M059J (cell line): ENCODE measurements around the gene SULT2A1. TPM values are rescaled to one million over a fixed set of nuclear protein-coding genes. Genes with fewer than 3 reads are reported as not detected.
"Not testable (repeated sequence)": the region's sequence is repeated elsewhere in the genome, so short reads cannot be mapped to it uniquely, and the experiment has no call there.

Source experiments
- DNase-seq: peaks from one replicate; pipeline ENCODE4 v3.0.0-alpha.2; 2012; ENCODE audit warnings: low read depth
- total RNA-seq: library from RNA; depleted of rRNA; stranded (reverse); fragments of >200 nt; shearing (Covaris generic); gene quantifications from 2 replicates; pipeline ENCODE4 v1.2.3, GENCODE V29; 2014; rRNA removed

The SULT2A1 gene
- total RNA-seq, 1 experiment from 2014 or later: not detected

DNA sequence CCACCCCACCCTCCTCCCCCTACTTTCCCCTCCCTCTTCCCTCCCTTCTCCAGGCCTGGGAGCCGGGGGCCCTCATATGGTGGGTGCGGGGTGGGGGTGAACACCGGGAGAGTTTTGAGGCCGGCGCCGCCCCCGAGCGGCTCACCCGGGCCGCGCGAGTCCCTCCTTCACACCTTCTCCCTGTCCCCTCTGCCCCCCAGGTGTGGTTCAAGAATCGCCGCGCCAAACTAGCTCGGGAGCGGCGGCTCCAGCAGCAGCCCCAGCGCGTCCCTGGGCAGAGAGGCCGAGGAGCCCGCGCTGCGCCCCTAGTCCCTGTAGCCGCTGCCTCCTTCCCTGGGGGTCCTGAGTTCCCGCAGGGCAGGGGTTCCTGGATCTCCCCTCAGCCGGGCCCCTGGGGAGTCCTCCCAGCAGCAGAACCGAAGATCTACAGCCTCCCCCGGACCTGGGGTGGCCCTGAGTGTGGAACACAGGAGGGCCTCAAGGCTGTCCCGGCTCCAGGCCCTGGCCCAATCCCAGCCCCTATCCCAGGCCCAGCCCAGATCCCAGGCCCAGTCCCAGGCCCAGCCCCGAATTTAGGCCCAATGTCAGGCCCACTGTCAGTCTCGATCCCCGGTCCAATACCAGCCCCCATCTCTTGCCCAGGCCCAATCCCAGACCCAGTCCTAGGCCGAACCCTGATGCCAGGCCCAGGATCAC, 25.4 kb downstream of the SULT2A1 start:
- DNase-seq: no peak

DNA sequence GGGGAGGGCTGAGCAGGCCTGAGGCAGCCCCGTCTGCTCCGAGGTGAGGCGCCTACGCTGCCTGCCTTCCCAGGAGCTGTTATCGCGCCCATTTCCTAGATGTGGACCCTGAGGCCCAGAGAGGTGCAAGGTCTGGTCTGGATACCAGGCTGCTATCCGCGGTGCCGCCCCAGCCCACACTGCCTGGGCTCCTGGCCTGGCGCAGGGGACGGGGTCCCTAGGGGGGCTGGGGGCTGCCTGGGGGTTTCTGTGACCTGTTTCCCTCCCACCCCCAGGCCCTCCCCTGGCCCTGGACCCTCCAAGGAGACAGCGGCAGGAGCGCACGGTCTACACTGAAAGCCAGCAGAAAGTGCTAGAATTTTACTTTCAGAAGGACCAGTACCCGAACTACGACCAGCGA, 26.3 kb downstream of the SULT2A1 start:
- not testable (repeated sequence) for DNase-seq

DNA sequence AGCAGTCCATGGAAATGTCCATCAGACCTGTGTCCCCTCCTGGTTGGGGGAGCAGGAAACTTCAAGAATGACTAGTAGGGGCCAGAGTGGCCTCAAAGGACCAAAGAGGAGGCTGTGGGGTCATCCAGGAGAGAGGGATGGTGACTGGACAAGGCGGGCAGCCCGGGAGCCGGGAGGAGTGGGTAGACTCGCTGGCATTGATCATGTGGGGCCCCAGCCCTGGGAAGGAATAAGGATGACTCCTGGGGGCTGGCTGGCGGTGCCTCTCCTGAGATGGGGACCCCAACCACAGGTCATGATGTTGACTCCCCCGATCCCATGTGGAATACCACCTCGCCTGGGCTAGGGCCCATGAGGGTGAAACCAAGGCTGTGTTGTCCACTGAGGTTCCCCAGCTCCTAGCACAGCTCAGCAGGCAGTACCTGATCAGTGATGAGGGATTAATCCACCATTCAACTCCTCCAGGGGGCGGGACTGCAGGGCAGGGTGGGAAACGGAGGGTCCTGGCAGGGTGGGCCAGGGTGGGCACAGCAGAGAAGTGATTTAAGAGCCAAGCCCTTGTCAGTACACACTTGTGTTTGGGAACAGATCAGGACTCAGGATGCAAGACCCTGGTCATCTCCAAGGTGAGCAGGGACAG, 27.3 kb downstream of the SULT2A1 start, which contains the start of gene TPRX2:
TSS of gene TPRX2 (plus strand) at position 590 of the 640 bp plus-strand sequence. CDS start at position 602, 12 bp downstream.
- not testable (repeated sequence) for DNase-seq

DNA sequence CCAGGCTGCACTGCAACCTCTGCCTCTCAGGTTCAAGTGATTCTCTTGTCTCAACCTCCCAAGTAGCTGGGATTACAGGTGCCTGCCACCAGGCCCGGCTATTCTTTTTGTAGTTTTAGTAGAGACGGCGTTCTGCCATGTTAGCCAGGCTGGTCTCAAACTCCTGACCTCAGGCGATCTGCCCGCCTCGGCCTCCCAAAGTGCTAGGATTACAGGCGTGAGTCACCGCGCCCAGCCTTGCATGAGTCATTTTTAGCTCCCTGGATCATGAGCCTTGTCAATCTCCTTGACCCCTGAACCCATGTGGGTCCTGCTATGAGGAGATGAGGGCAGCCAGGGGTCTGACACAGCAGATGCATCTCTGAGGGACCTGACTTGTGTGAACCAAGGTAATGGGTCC, 27.9 kb downstream of the SULT2A1 start:
- peak; percentile 86 for DNase-seq

DNA sequence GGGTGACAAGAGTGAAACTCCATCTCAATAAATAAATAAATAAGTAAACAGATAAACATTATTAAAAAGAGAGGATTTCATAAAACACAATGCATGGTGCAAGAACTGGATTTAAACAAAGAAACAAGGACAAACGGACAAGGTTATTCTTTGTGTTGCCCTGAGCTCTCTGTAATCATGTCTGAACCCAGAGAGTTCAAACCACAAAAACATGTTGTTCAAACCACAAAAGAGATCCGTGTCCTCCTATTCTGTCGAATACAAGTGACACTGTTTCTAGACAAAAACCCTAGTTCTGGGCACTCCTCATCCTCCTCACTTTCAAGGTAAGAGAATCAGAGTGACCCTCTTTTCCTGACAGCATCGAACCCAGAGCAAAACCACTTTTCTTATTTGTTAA, 31.7 kb downstream of the SULT2A1 start:
- peak; percentile 38 for DNase-seq

DNA sequence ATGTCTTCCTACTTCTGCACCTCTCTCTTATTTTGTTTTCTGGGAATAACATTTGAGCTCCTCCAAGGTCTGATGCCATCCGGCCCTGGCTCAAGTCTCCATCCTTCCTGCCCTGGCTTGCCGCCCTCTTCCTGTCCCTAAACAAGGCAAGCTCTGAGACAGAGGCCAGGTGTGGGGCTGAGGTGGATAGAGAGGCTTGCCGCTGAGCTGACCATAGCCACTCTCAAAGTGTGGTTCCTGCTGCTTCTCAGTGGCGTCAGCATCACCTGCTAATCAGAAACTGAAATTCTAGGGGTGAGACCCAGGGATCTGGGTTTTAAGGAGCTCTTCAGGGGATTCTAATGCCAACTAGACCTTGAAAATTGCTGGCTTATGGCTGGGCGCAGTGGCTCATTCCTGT, 33.1 kb downstream of the SULT2A1 start:
- no peak for DNase-seq

DNA sequence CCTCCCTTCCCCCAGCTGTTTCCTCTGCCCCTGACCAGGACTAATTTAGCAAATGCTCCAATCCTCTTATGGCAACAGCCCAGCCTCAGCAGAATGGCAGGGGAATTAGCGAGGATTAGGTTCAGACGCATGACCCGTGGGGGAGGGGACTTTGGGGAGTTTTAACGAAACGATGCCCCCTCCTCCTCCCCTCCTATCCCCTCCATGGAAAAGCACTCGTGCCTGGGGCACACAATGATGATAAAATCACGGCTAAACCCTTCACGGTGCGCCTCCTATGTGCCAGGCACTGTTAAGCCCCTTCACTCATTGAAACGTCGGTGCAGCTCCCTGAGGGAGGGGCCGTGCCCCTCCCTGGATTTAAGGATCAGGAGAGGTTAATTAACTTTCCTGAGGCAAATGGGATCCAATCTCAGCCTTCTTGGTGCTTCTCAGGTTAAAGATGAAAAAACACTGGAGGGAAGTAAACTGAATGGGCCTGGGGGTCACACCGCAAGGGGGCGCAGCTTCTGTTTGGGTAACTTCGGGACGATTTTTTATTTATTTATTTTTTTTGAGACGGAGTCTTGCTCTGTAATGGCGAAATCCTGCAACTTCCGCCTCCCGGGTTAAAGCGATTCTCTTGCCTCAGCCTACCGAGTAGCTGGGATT, 37.2 kb downstream of the SULT2A1 start:
- peak; percentile 25 for DNase-seq

DNA sequence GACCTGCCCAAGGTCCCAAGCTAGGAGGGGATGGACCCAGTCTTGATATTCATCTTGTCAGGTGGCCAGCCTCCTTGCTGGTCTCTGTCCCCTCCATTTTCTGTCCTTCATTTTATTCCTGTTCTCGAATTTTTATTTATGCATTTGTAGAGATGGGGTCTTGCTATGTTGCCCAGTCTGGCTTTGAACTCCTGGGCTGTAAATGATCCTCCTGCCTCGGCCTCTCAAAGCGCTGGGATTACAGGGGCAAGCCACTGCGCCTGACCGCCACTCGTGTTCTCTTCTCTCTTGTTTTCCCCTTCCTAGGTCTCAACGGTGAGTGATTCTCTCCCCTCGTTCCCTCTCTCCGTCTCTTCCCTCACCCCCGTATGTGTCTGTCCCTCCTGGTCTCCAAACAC, 37.7 kb downstream of the SULT2A1 start:
- DNase-seq: no peak

DNA sequence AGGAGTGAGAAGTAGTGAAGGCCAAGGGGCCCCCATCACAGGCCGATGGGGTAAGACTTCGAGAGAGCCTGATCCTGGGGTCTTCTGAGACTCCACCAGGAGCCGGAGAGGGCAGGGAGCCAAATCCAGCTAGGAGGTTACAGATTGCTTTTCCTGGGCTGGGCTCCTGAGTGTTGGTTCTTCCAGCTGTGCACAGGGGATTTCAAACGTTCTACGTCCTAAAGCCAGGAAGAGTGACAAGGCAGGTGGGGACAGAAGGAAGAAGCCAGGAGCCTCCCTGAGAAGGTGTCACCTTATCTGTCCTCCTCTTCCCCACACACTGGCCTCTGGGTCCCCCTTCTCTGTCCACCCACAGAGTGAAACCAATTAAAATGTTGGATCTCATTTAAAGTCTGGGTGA, 43.2 kb downstream of the SULT2A1 start:
- DNase-seq: no peak

DNA sequence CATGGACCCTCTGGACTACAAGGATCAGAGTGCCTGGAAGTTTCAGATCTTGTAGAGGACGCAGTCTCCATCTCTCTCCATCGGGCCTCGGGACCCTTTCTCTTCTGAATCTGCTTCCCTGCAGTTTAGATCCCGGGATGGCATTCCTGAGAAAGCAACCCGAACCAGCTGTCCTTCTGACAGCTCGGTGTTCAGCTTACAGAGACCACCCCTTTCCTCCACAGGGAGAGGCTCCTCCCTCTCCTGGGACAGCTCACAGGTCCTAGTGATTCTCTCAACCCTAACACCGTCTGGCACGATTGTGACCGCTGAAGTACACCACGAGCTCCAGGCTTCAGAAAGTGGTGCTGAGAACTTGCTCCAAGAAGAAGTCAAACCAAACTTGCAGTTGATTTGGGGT, 46.2 kb downstream of the SULT2A1 start:
- DNase-seq: no peak

DNA sequence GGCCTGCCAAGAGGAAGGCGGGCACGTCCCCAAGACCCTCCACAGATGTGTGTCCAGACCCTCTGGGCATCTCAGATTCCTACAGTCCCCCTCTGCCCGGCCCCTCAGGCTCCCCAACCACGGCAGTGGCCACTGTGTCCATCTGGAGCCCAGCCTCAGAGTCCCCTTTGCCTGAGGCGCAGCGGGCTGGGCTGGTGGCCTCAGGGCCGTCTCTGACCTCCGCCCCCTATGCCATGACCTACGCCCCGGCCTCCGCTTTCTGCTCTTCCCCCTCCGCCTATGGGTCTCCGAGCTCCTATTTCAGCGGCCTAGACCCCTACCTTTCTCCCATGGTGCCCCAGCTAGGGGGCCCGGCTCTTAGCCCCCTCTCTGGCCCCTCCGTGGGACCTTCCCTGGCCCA, 46.7 kb downstream of the SULT2A1 start:
- DNase-seq: no peak

DNA sequence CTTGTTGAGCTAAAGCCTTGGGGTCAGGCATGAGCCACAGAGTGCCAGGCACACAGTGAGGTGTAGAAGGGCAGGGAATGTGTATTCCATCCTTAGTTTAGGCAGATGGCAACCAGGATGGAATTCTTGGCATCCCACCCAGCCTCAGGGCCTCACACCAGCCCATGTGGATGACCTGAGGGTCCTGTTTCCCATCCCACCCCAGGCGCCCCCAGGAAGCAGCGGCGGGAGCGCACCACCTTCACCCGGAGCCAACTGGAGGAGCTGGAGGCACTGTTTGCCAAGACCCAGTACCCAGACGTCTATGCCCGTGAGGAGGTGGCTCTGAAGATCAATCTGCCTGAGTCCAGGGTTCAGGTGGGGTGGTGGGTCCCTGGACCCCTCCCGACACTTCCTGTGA, 50.1 kb downstream of the SULT2A1 start:
- no peak for DNase-seq

DNA sequence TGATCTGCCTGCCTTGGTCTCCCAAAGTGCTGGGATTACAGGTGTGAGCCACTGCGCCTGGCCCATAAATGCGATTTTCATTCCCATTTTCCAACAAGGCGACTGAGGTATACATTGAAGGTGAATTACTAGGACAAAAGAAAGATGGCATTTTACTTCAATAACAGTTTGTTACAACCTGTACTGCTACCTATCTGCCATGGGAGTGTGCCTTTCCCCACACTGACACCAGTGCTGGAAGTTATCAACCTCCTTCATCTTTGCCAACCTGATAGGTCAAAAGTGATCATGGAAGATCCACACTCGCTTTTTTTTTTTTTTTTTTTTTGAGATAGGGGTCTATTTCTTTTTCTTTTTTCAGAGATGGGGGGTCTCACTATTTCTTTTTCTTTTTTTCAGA, 53.4 kb downstream of the SULT2A1 start:
- no peak for DNase-seq

DNA sequence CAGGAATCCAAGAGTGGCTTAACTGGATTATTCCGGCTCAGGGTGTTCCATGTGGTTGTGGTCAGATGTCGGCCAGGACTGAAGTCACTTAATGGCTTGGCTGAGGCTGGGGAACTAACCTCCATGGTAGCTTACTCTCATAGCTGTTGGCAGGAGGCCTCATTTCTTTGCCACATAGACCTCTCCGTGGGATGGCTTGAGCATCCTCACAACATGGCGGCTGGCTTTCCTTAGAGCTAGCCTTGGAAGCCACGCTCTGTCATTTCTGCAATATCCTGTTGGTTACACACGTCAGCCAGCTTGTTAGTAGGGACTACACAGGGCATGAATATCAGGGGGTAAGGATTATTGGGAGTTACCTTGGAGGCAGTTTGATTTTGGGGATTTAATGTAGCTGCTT, 59.3 kb downstream of the SULT2A1 start:
- peak; percentile 9 for DNase-seq

DNA sequence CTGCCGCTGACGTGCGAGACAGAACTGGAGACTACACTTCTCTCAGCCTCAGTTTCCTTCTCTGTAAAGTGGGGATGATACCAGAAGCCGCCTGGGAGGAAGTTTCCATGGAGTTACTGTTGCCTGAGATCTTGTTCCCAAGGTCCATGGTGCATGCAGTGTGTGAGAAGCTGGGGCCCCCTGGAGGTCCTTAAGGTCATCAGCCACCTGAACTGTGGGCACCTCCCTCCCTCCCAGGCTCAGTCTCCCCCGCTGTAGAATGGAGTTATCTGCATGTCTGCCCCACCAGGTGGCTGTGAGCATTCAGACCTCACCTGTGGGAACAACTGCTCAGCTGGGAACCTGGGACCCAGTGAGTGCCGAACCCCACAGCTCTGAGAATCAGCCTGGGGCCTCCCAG, 61.7 kb downstream of the SULT2A1 start:
- DNase-seq: no peak

DNA sequence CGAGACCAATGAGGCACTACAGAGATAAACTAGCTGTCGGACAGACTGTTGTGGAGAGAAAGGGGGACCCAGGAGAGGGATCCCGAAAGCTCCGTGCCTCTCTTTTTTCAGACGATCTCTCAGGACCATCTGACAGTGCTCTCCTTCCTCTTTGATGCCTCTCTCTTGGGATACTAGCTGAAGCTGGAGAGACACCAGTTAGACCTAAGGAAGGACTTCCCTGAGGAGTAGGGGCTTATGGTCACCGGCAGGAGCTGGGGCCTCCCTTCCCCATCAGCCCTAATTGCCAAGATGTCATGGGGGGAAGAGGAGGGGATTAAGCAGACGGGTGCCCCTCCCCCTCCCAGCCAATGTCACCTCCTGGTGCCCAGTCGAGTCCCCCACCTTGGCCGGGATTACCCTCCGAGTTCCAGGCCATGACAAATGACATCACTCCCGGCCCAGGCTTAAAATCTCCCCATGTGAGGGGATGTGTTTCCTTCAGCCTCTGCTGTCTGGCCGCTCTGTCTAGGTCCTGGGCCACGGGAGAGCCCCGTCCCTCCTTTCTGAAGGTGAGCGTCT, 64.6 kb downstream of the SULT2A1 start, which contains the start of gene CRX:
TSS of gene CRX (plus strand) at position 478 of the 561 bp plus-strand sequence. CDS start 12,507 bp downstream, outside the sequence.
- no peak for DNase-seq

Other genes starting within 250 kb of the SULT2A1 start
- gene EHD2, start 172.9 kb downstream of the SULT2A1 start, total RNA-seq: 34.0 and 91.2 TPM in 2 replicates
- gene NOP53, start 140.8 kb downstream of the SULT2A1 start, total RNA-seq: 19.6 and 31.0 TPM in 2 replicates
- gene SELENOW, start 107.6 kb downstream of the SULT2A1 start, total RNA-seq: 366 and 459 TPM in 2 replicates
- not detected in 2 replicates for gene TPRX1, start 81.8 kb downstream of the SULT2A1 start, total RNA-seq
- not detected in 2 replicates for gene CRX, start 64.4 kb downstream of the SULT2A1 start, total RNA-seq
- not detected in 2 replicates for gene TPRX2, start 27.1 kb downstream of the SULT2A1 start, total RNA-seq
- gene BSPH1, start 105.9 kb upstream of the SULT2A1 start, total RNA-seq: 0.25 TPM in 1 of 2 replicates, not detected in the other
- 24.4 and 33.3 TPM in 2 replicates for gene ELSPBP1, start 108.3 kb upstream of the SULT2A1 start, total RNA-seq
- gene CABP5, start 157.8 kb upstream of the SULT2A1 start, total RNA-seq: 1.1 and 2.8 TPM in 2 replicates
- 14.7 and 22.8 TPM in 2 replicates for gene PLA2G4C, start 224.5 kb upstream of the SULT2A1 start, total RNA-seq